A673 (cell line): ENCODE data around the gene METAP2. TPM values are rescaled to one million over a fixed set of nuclear protein-coding genes. Genes with fewer than 3 reads are reported as not detected.
A peak's percentile ranks its signal among the peaks of the same experiment; 100 is the strongest.

ENCODE experiments used
- BruUV-seq: library from RNA; stranded (reverse); fragments of 400-500 nt; replicated peaks from 2 replicates; lab custom pipeline; 2021; lab: Mats Ljungman, UMichigan
- CTCF ChIA-PET: fragments of 300-600 bp; sonication (Branson Sonifier 250); formaldehyde crosslinking; loops from one replicate; lab custom pipeline; 2022; ENCODE audit warnings: antibody characterized with exemption; lab: Charles Lee
- POLR2A ChIA-PET: fragments of 300-600 bp; sonication (Branson Sonifier 250); formaldehyde crosslinking; loops from one replicate; lab custom pipeline; 2022; ENCODE audit warnings: antibody characterized with exemption; ENCODE audit not compliant: low non-redundant PET; lab: Charles Lee
- DNase-seq: peaks from one replicate; pipeline ENCODE4 v3.0.0-alpha.2; 2015; ENCODE audit warnings: low spot score
- H3K27ac ChIP-seq: fragments of 200-600 bp; sonication (generic); 2 replicates; pipeline ENCODE4 v1.5.1; 2016; ENCODE audit warnings: mixed run types, low read depth, mild to moderate bottlenecking, mixed read lengths, antibody characterized with exemption, low read length; ENCODE audit not compliant: poor library complexity, severe bottlenecking
- H3K27me3 ChIP-seq: fragments of 200-600 bp; sonication (generic); replicated peaks from 2 replicates; pipeline ENCODE4 v1.6.1; 2017; ENCODE audit warnings: mixed run types, low read depth, mild to moderate bottlenecking, mixed read lengths, antibody characterized with exemption, low read length; ENCODE audit not compliant: insufficient read depth, poor library complexity
- H3K36me3 ChIP-seq: fragments of 200-600 bp; sonication (generic); 2 replicates; pipeline ENCODE4 v1.6.1; 2016; ENCODE audit warnings: mixed run types, mild to moderate bottlenecking, mixed read lengths, antibody characterized with exemption, low read length; ENCODE audit not compliant: insufficient read depth, poor library complexity, severe bottlenecking
- H3K4me1 ChIP-seq: fragments of 200-600 bp; sonication (generic); 2 replicates; pipeline ENCODE4 v1.6.1; 2017; ENCODE audit warnings: mixed run types, mild to moderate bottlenecking, mixed read lengths, antibody characterized with exemption, low read length; ENCODE audit not compliant: insufficient read depth, poor library complexity, severe bottlenecking
- H3K4me3 ChIP-seq: fragments of 200-600 bp; sonication (generic); 2 replicates; pipeline ENCODE4 v1.5.1; 2016; ENCODE audit warnings: low read depth, mixed run types, mild to moderate bottlenecking, mixed read lengths, low read length; ENCODE audit not compliant: poor library complexity, severe bottlenecking
- H3K9me3 ChIP-seq: fragments of 200-600 bp; sonication (generic); 2 replicates; pipeline ENCODE4 v1.6.1; 2016; ENCODE audit warnings: mixed run types, low read depth, mild to moderate bottlenecking, mixed read lengths, antibody characterized with exemption, low read length; ENCODE audit not compliant: poor library complexity, severe bottlenecking
- EZH2 ChIP-seq: fragments of 200-600 bp; sonication (generic); IDR thresholded peaks from 2 replicates; pipeline ENCODE4 v1.6.1; 2017; ENCODE audit warnings: borderline replicate concordance, low read depth, mild to moderate bottlenecking, mixed read lengths, antibody characterized with exemption, low read length; ENCODE audit not compliant: poor library complexity, severe bottlenecking
- intact Hi-C: fragments of 100-400 bp; cut with micrococcal nuclease; formaldehyde crosslinking; loops from one replicate; pipeline ENCODE4 v1.10.0; 2022; ENCODE audit not compliant: unreplicated experiment
- total RNA-seq: library from RNA; stranded (reverse); gene quantifications from 2 replicates; pipeline ENCODE4 v1.2.3, GENCODE V29; 2021
- TF ChIP-seq, protein P1 (sequence below): fragments of 300-800, 200-600 bp; sonication (generic); conservative IDR thresholded peaks from 2 replicates; pipeline ENCODE4 v1.5.1; 2017; ENCODE audit warnings: low read depth, mild to moderate bottlenecking, antibody characterized with exemption, low read length, moderate library complexity, mixed read lengths

Gene METAP2
- total RNA-seq, 1 experiment from 2014 or later: 135 TPM

DNA sequence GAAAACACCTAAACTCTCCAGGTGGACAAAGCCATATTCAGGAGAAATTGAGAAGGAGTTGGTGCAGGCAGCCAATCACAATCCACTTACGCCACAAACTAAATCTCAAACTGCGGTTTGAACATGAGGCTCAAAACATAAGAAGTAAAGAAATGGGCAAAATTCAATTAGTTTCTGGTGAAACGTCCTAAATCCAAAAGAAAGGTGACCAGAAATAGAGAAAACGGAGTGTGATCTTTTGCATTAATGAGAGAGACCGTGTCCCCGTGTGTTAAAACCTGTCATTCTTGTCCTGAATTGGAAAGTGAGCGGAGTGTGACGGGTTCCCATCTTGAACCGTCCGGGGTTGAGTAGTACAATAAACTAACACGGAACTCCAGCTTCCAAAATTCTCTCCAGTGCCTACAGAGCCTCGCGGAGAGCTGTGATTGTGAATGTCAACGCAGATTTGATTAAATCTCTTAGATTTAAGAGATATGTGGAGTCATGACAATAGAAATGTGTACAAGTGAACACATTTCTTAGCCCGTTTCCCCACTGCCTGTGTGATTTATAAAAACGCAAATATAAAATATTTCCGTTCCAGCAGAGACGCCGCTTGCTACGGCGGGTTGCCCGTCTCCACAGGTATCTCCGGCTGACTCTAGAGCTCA, 595 bp upstream of the METAP2 start:
- H3K27me3 ChIP-seq: no peaks in the 10 kb centered on the region
- CTCF ChIA-PET: interaction anchor here (0.5 kb wide), 1 partner anchor 47 kb away, joined by 3 read pairs; no protein-coding TSS in a partner anchor
- peak overlapping the region; percentile 96 for H3K4me3 ChIP-seq
- POLR2A ChIA-PET: interaction anchor here (0.7 to 1.6 kb wide), 5 partner anchors 12 to 1199 kb away, joined by 3 to 6 read pairs (median 5); no protein-coding TSS in a partner anchor
- H3K36me3 ChIP-seq: peaks cover 26% of the 10 kb centered on the region
- peak; percentile 70 for DNase-seq
- H3K27ac ChIP-seq: peak overlapping the region; percentile 94
- TF ChIP-seq, protein P1, sequence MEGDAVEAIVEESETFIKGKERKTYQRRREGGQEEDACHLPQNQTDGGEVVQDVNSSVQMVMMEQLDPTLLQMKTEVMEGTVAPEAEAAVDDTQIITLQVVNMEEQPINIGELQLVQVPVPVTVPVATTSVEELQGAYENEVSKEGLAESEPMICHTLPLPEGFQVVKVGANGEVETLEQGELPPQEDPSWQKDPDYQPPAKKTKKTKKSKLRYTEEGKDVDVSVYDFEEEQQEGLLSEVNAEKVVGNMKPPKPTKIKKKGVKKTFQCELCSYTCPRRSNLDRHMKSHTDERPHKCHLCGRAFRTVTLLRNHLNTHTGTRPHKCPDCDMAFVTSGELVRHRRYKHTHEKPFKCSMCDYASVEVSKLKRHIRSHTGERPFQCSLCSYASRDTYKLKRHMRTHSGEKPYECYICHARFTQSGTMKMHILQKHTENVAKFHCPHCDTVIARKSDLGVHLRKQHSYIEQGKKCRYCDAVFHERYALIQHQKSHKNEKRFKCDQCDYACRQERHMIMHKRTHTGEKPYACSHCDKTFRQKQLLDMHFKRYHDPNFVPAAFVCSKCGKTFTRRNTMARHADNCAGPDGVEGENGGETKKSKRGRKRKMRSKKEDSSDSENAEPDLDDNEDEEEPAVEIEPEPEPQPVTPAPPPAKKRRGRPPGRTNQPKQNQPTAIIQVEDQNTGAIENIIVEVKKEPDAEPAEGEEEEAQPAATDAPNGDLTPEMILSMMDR: no peak
- no peak for TF ChIP-seq EZH2
- no peaks in the 10 kb centered on the region for H3K9me3 ChIP-seq
- peaks cover 7% of the 10 kb centered on the region for H3K4me1 ChIP-seq
- intact Hi-C loops: no loop called here
- TSS peak; percentile 98 for BruUV-seq

GRCh38 chr12:95474660-95474958, 657 bp downstream of the METAP2 start:
- H3K4me3 ChIP-seq: peak overlapping the region; percentile 96
- POLR2A ChIA-PET: interaction anchor here (0.6 to 1.6 kb wide), 2 partner anchors 62 to 988 kb away, joined by 3 to 4 read pairs; no protein-coding TSS in a partner anchor
- H3K9me3 ChIP-seq: no peaks in the 10 kb centered on the region
- DNase-seq: peak; percentile 4
- intact Hi-C loops: no loop called here
- H3K27ac ChIP-seq: peak overlapping the region; percentile 94
- no TSS peak for BruUV-seq
- no peaks in the 10 kb centered on the region for H3K27me3 ChIP-seq
- CTCF ChIA-PET: no interaction called here
- peaks cover 36% of the 10 kb centered on the region for H3K36me3 ChIP-seq
- TF ChIP-seq EZH2: no peak
- peaks cover 7% of the 10 kb centered on the region for H3K4me1 ChIP-seq

DNA sequence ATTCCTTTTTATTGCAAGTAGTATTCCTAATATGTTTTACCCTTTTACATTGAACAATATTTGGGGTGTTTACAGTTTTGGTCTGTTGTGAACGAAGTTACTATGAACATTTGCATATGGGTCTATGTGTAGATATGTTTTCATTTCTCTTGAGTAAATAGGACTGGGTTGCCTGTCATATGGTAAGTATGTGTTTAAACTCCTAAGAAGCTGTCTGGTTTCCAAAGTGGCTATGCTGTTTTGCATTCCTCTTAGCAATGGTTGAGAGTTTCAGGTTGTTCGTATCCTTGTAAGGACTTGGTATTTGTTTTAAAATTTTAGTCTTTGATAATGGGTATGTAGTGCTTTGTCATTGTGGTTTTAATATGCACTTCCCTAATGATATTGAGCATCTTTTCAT, 6.3 kb downstream of the METAP2 start:
- no TSS peak for BruUV-seq
- Histone ChIP-seq H3K9me3 (no peaks in the 10 kb centered on the region), H3K27me3 (no peaks in the 10 kb centered on the region), H3K4me1 (peaks cover 6% of the 10 kb centered on the region), H3K27ac (no peak overlapping the region), H3K4me3 (no peak overlapping the region), H3K36me3 (peaks cover 72% of the 10 kb centered on the region)
- POLR2A ChIA-PET: no interaction called here
- intact Hi-C loops: no loop called here
- no peak for DNase-seq
- TF ChIP-seq, protein P1: no peak
- TF ChIP-seq EZH2: no peak
- CTCF ChIA-PET: no interaction called here

- Histone ChIP-seq H3K4me3 (no peak overlapping the region), H3K9me3 (no peaks in the 10 kb centered on the region), H3K36me3 (peaks cover 74% of the 10 kb centered on the region), H3K27ac (no peak overlapping the region), H3K4me1 (no peaks in the 10 kb centered on the region), H3K27me3 (no peaks in the 10 kb centered on the region)
- no peak for DNase-seq
- intact Hi-C loops: no loop called here
- TF ChIP-seq EZH2: no peak
- TF ChIP-seq, protein P1: no peak
- ChIA-PET CTCF (no interaction called here), POLR2A (no interaction called here)
- no TSS peak for BruUV-seq
Measured at GRCh38 chr12:95481072-95481471, 7.1 kb downstream of the METAP2 start.
